ENCODE results near the gene WFDC1. TPM values are rescaled to one million over a fixed set of nuclear protein-coding genes. Genes with fewer than 3 reads are reported as not detected.

Gene WFDC1
- total and polyA plus RNA-seq, 8 donors: 0.09 to 2.6 (median 0.39) TPM; not detected in 2

DNA sequence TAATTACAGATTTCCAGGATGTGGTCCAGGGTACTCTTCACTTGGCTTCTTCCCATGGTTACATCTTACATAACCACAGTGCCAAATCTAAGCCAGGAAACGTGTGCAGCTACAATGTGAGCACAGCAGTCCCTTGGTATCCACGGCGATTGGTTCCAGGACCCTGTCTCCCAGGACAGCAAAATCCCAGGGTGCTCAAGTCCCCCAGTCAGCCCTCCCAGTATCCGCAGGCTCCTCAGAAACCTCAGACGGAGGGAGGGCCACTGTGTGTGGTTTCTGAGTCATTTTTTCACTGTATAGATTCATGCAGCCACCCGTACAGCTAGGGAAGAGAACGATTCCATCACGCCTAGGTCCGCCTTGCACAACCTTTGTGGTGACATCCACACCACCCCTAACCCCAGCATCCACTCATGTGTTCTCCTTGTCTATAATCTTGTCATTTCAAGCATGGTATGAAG lies 62.5 kb downstream of the WFDC1 start:
- no peaks in the 10 kb centered on the region for H3K36me3 ChIP-seq
- 42 to 49% methylated on average over 9 of the region's 9 CpGs for WGBS, 2 donors
- H3K27me3 ChIP-seq: no peaks in the 10 kb centered on the region
- peak in 2 of 4 donors; percentile 33 to 34 for ATAC-seq
- intact Hi-C loops (cut with DNase I): no loop called here
- FAIRE-seq: no peak
- TF ChIP-seq, protein P1, sequence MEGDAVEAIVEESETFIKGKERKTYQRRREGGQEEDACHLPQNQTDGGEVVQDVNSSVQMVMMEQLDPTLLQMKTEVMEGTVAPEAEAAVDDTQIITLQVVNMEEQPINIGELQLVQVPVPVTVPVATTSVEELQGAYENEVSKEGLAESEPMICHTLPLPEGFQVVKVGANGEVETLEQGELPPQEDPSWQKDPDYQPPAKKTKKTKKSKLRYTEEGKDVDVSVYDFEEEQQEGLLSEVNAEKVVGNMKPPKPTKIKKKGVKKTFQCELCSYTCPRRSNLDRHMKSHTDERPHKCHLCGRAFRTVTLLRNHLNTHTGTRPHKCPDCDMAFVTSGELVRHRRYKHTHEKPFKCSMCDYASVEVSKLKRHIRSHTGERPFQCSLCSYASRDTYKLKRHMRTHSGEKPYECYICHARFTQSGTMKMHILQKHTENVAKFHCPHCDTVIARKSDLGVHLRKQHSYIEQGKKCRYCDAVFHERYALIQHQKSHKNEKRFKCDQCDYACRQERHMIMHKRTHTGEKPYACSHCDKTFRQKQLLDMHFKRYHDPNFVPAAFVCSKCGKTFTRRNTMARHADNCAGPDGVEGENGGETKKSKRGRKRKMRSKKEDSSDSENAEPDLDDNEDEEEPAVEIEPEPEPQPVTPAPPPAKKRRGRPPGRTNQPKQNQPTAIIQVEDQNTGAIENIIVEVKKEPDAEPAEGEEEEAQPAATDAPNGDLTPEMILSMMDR (IDR thresholded peaks at IDR 0.05): no peak
- H3K9me3 ChIP-seq: no peaks in the 10 kb centered on the region
- no peak for DNase-seq
- H3K27ac ChIP-seq: no peak overlapping the region
- no peaks in the 10 kb centered on the region for H3K4me1 ChIP-seq
- H3K4me3 ChIP-seq: no peak overlapping the region

DNA sequence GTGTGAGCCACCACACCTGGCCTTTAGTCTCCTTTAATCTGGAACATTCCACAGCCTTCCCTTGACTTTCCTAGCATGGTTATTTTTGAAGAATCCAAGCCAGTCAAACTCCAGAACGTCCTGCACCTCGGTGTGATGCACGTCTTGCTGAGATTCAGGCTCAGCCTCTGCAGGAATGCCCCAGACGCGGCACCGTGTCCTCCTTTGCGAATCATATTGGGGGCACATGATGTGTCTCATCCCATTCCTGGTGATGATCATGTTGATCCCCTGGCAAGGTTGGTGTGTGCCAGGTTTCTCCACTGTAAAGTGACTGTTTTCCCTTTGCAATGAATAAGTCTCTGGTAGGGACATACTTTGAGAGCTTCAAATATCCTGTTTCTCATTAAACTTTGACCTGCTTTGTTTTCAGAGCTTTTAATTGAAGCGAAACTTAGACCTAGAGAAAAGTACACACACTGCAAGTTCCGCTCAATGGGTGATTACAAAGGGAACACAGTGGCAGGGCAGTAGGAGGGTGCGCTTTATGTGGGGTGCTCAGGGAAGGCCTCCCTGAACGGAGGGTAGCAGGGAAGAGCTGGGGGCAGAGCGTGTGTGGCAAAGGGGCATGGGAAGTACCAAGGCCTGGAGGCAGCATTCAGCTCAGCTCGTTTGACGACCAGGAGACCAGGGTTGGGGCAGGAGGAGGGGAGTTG lies 64.1 kb downstream of the WFDC1 start:
- FAIRE-seq (no peak), ATAC-seq (no peak), DNase-seq (no peak)
- WGBS, 2 donors: 72 to 73% methylated on average over 14 of the region's 14 CpGs
- TF ChIP-seq, protein P1 (IDR thresholded peaks at IDR 0.05): no peak
- no peaks in the 10 kb centered on the region for H3K36me3 ChIP-seq
- no peaks in the 10 kb centered on the region for H3K4me1 ChIP-seq
- no peaks in the 10 kb centered on the region for H3K27me3 ChIP-seq
- H3K4me3 ChIP-seq: no peak overlapping the region
- intact Hi-C loops (cut with DNase I): no loop called here
- no peak overlapping the region for H3K27ac ChIP-seq
- H3K9me3 ChIP-seq: no peaks in the 10 kb centered on the region

DNA sequence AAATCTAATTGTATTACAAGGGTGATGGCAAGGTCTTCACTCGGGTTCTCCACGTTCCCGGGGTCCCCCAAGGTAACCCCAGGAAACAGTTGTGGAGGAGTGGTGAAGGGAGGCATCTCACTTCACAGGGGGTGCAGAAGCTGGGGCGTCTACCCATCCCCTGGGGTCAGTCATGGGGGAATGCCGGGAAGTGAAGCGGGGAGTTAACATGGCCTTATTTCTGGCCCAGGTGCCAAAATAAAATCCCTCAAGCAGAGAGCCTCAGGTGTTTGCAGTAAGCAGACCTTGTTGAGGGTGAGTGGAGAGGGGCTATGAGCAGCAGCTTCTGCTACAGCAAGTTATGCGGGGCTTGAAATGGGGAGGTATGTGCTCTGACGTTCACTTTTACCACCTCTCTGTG lies 64.6 kb downstream of the WFDC1 start:
- 58 to 71% methylated on average over 8 of the region's 8 CpGs for WGBS, 2 donors
- Histone ChIP-seq H3K4me1 (no peaks in the 10 kb centered on the region), H3K36me3 (no peaks in the 10 kb centered on the region), H3K4me3 (no peak overlapping the region), H3K27ac (no peak overlapping the region), H3K9me3 (no peaks in the 10 kb centered on the region), H3K27me3 (no peaks in the 10 kb centered on the region)
- no peak for FAIRE-seq
- intact Hi-C loops (cut with DNase I): no loop called here
- TF ChIP-seq, protein P1 (IDR thresholded peaks at IDR 0.05): no peak
- no peak for ATAC-seq
- DNase-seq: no peak

DNA sequence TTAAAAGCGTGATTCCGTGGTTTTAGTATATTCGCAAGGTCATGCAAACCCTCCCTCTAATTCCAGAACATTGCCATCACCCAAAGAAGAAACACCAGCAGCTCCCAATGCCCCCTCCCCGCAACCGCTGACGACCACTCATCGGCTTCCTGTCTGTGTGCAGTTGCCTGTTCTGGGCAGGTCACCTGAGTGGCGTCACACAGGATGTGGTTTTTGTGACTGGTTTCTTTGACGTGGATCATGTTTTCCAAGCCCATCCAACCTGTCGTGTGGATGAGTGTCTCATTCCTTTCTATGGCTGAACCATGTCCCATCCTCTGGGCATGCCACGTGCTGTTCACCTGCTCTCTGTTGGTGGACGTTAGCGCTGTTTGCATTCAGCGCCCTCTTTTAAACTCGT lies 65.5 kb downstream of the WFDC1 start:
- no peak overlapping the region for H3K4me3 ChIP-seq
- no peak for ATAC-seq
- H3K4me1 ChIP-seq: no peaks in the 10 kb centered on the region
- no peaks in the 10 kb centered on the region for H3K27me3 ChIP-seq
- no peak for FAIRE-seq
- DNase-seq: no peak
- no peaks in the 10 kb centered on the region for H3K9me3 ChIP-seq
- TF ChIP-seq, protein P1 (IDR thresholded peaks at IDR 0.05): no peak
- H3K27ac ChIP-seq: no peak overlapping the region
- intact Hi-C loops (cut with DNase I): no loop called here
- H3K36me3 ChIP-seq: no peaks in the 10 kb centered on the region
- WGBS, 2 donors: 76 to 79% methylated on average over 15 of the region's 15 CpGs

DNA sequence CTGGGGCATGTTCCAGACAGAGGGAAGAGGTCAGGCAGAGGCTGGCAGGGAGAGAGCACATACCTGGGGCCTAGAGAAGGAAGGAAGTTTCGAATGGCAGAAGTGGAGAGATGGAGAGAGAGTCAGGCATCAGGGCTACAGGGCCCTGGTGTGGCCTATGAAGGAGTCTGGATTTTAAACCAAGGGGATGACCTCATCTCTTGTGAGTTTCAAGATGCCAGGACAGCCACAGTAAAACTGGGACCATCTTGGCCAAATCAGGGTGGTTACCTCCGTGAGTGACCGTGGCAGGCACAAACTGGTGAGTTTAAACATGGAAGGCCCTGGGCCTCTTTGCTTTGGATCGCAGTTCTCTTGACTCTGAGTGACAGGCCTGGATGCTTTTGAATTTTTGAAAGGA lies 66.1 kb downstream of the WFDC1 start:
- no peaks in the 10 kb centered on the region for H3K9me3 ChIP-seq
- H3K4me1 ChIP-seq: no peaks in the 10 kb centered on the region
- no peak for FAIRE-seq
- intact Hi-C loops (cut with DNase I): no loop called here
- ATAC-seq: no peak
- WGBS, 2 donors: 62 to 74% methylated on average over 4 of the region's 4 CpGs
- TF ChIP-seq, protein P1 (IDR thresholded peaks at IDR 0.05): no peak
- no peak overlapping the region for H3K27ac ChIP-seq
- no peak for DNase-seq
- H3K36me3 ChIP-seq: no peaks in the 10 kb centered on the region
- no peak overlapping the region for H3K4me3 ChIP-seq
- H3K27me3 ChIP-seq: no peaks in the 10 kb centered on the region
